Sigmoid colon (tissue), 4 donors: ENCODE measurements around the gene SLC12A8.

Experiments used
- POLR2AphosphoS5 ChIP-seq, 4 donors: sonication (generic); formaldehyde crosslinking; IDR thresholded peaks; one replicate each; pipeline ENCODE4 v1.6.1; 2017; ENCODE audit warnings: antibody characterized with exemption in 4 of 4
- TF ChIP-seq, protein P1 (sequence below), 4 experiments: fragments of 450-650 bp in 3 of 4; fragments of 200-600 bp in 1 of 4; IDR thresholded peaks; one replicate each; pipeline ENCODE4 v1.5.1; 2016 to 2019; ENCODE audit warnings: antibody characterized with exemption in 4 of 4, mild to moderate bottlenecking in 3 of 4, moderate library complexity in 2 of 4

DNA sequence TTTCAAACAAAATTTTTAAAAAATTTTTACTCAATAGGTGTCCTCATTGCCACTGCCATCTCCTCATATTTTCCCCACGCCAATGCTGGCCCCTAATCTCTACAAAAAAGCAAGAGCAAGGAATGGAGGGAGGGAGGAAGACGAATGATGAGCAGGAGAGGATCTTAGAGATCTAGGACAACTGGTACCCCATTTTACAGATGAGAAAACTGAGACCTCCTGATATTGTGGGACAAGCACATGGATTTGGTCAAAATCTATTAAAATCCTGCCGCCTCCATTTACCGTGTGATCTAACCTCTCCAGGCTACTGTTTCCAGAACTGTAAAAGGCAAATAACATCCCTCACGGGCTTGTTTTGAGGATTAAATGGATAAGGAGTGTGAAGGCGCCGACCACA is 161.3 kb downstream of the SLC12A8 start:
- TF ChIP-seq, protein P1, sequence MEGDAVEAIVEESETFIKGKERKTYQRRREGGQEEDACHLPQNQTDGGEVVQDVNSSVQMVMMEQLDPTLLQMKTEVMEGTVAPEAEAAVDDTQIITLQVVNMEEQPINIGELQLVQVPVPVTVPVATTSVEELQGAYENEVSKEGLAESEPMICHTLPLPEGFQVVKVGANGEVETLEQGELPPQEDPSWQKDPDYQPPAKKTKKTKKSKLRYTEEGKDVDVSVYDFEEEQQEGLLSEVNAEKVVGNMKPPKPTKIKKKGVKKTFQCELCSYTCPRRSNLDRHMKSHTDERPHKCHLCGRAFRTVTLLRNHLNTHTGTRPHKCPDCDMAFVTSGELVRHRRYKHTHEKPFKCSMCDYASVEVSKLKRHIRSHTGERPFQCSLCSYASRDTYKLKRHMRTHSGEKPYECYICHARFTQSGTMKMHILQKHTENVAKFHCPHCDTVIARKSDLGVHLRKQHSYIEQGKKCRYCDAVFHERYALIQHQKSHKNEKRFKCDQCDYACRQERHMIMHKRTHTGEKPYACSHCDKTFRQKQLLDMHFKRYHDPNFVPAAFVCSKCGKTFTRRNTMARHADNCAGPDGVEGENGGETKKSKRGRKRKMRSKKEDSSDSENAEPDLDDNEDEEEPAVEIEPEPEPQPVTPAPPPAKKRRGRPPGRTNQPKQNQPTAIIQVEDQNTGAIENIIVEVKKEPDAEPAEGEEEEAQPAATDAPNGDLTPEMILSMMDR (IDR thresholded peaks at IDR 0.05), result no peak
- no peak for TF ChIP-seq POLR2AphosphoS5 (IDR thresholded peaks at IDR 0.05)
